ENCODE results near the gene CCDC88C.

DNA sequence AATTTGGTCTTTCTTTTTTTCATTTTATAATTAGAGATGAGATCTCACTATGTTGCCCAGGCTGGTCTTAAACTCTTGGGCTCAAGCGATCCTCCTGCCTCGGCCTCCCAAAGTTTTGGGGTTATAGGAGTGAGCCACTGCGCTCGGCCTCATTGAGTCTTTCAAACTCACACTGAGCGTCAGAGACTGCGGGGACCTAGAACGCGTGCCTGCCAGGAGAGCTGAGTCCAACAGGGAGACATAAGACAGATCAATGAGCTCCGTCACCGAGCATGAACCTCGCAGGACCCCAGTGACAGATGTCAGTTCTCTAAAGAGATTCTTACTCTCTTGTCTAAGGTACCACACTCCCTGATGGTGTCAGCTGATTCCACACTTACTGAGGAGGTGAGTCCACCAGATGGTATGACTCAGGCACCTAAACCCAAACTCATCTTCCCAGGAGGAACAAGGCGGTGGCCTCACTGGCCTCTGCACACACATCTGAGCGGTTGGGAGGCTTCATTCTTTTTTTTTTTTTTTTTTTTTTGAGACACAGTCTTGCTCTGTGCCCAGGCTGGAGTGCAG lies 58.9 kb downstream of the CCDC88C start:
- TF ChIP-seq POLR2A (IDR thresholded peaks at IDR 0.05; ENCODE audit: low read depth, low read length): no peak
- TF ChIP-seq, protein P1, sequence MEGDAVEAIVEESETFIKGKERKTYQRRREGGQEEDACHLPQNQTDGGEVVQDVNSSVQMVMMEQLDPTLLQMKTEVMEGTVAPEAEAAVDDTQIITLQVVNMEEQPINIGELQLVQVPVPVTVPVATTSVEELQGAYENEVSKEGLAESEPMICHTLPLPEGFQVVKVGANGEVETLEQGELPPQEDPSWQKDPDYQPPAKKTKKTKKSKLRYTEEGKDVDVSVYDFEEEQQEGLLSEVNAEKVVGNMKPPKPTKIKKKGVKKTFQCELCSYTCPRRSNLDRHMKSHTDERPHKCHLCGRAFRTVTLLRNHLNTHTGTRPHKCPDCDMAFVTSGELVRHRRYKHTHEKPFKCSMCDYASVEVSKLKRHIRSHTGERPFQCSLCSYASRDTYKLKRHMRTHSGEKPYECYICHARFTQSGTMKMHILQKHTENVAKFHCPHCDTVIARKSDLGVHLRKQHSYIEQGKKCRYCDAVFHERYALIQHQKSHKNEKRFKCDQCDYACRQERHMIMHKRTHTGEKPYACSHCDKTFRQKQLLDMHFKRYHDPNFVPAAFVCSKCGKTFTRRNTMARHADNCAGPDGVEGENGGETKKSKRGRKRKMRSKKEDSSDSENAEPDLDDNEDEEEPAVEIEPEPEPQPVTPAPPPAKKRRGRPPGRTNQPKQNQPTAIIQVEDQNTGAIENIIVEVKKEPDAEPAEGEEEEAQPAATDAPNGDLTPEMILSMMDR (IDR thresholded peaks at IDR 0.05; ENCODE audit: extremely low read depth in 1 of 2, insufficient read depth in 1 of 2, low read depth in 1 of 2, low read length in 2 of 2): no peak

All from endothelial cell of umbilical vein (primary cell).